Psoas muscle (tissue), 8 donors: Measurements from ENCODE around the gene USF2. TPM values are rescaled to one million over a fixed set of nuclear protein-coding genes. Genes with fewer than 3 reads are reported as not detected.
"Not testable (repeated sequence)": the region's sequence is repeated elsewhere in the genome, so short reads cannot be mapped to it uniquely, and the experiment has no call there.

ENCODE experiments used
- ATAC-seq, 4 donors: fragments of 200-7000 bp; cut with Tn5 transposase; one replicate each; pipeline ENCODE4 v1.9.1; 2020; ENCODE audit warnings: moderate library complexity in 3 of 4, mild to moderate bottlenecking in 2 of 4
- DNase-seq, 2 donors: peaks; one replicate each; pipeline ENCODE4 v3.0.0-alpha.2; 2020
- H3K27ac ChIP-seq: fragments of 200-600 bp; one replicate; pipeline ENCODE4 v1.8.0; 2022
- H3K27me3 ChIP-seq, 3 donors: fragments of 200-600 bp in 1 of 3; one replicate each; pipeline versions ENCODE4 v1.6.1 to v1.8.0; 2013 to 2022; ENCODE audit warnings: low read length in 2 of 3, mild to moderate bottlenecking in 2 of 3, moderate library complexity in 1 of 3; ENCODE audit not compliant: insufficient read depth in 3 of 3
- H3K36me3 ChIP-seq, 2 donors: fragments of 200-600 bp in 1 of 2; one replicate each; pipeline versions ENCODE4 v1.6.1 to v1.8.0; 2013 to 2022; ENCODE audit warnings: low read depth in 1 of 2, mild to moderate bottlenecking in 1 of 2, moderate library complexity in 1 of 2; ENCODE audit not compliant: insufficient read depth in 1 of 2
- H3K4me1 ChIP-seq: fragments of 200-600 bp; one replicate; pipeline ENCODE4 v1.8.0; 2022
- H3K4me3 ChIP-seq: fragments of 200-600 bp; one replicate; pipeline ENCODE4 v1.8.0; 2022; ENCODE audit warnings: mild to moderate bottlenecking
- H3K9me3 ChIP-seq: fragments of 200-600 bp; one replicate; pipeline ENCODE4 v1.8.0; 2022
- CTCF ChIP-seq: fragments of 200-600 bp; IDR thresholded peaks from one replicate; pipeline ENCODE4 v1.8.0; 2022; ENCODE audit warnings: antibody characterized with exemption
- WGBS, 3 donors: extraction: QIAGEN DNeasy Blood & Tissue Kit; methylation state at CpG; one replicate each; pipeline versions ENCODE4 v1.1.6 to v1.1.7; 2013; 5-methylcytosine and 5-hydroxymethylcytosine counted together
- intact Hi-C, 2 donors: fragments of 100-400 bp; cut with DNase I; formaldehyde crosslinking; loops; one replicate each; pipeline versions ENCODE4 v1.11.0 to v1.14.2; 2022
- polyA plus RNA-seq, 3 donors: library from polyadenylated mRNA; stranded (reverse); fragments of 200-250 nt; gene quantifications; one replicate each; pipeline ENCODE4 v1.2.3, GENCODE V29; 2013
- total RNA-seq, 4 donors: library from RNA; stranded (reverse); fragmentation: NEBNext Ultra II Directional in 2 of 4; extraction: Animal tissue kit (Norgen Biotek cat#: 25700) in 2 of 4; gene quantifications; one replicate each; pipeline versions ENCODE4 v1.2.1 to v1.2.4, GENCODE V29; 2021 to 2023
- donor health status: healthy with polysubstance abuse.
- donor health status: DM: no; HTN: no; CAD: no; lungs with moderate emphysema.
- donor health status: Bipolar disorder and iron deficiency.
- donor health status: healthy.
- donor health status: DM: yes; HTN: yes; CAD: no.
- donor health status: DM: no; HTN: no; CAD: no.
- donor health status: DM: no; HTN: no; CAD: no.
- donor health status: DM: yes; HTN: yes; CAD: no.

Gene USF2
- total and polyA plus RNA-seq, 7 donors = 94.4 to 196 (median 179) TPM

- Histone ChIP-seq H3K36me3 (peaks cover 0 to 37% of the 10 kb centered on the region in 2 donors), H3K4me3 (no peak overlapping the region), H3K9me3 (no peaks in the 10 kb centered on the region), H3K27ac (no peak overlapping the region), H3K4me1 (no peaks in the 10 kb centered on the region), H3K27me3 (no peaks in the 10 kb centered on the region)
- WGBS, 3 donors = 62 to 63% (median 62%) methylated on average over 4 of the region's 4 CpGs
- ATAC-seq = no peak
- intact Hi-C loops = no loop called here
- no peak for DNase-seq
- TF ChIP-seq CTCF = no peak
These were observed 12.5 kb downstream of the USF2 start for GRCh38 chr19:35281303-35281702.

- TF ChIP-seq CTCF = no peak
- H3K27me3 ChIP-seq = no peaks in the 10 kb centered on the region
- intact Hi-C loops = no loop called here
- no peak overlapping the region for H3K27ac ChIP-seq
- no peak for DNase-seq
- no peaks in the 10 kb centered on the region for H3K9me3 ChIP-seq
- no peak overlapping the region for H3K4me3 ChIP-seq
- 65 to 74% (median 67%) methylated on average over 16 to 17 of the region's 17 CpGs for WGBS, 3 donors
- ATAC-seq = no peak
- no peaks in the 10 kb centered on the region for H3K4me1 ChIP-seq
- peaks cover 0 to 8% of the 10 kb centered on the region in 2 donors for H3K36me3 ChIP-seq
These were observed 15.7 kb downstream of the USF2 start for GRCh38 chr19:35284153-35285094.

- H3K4me1 ChIP-seq = no peaks in the 10 kb centered on the region
- H3K27ac ChIP-seq = no peak overlapping the region
- TF ChIP-seq CTCF = no peak
- peaks cover 0 to 2% of the 10 kb centered on the region in 2 donors for H3K36me3 ChIP-seq
- no peak overlapping the region for H3K4me3 ChIP-seq
- DNase-seq (no peak), ATAC-seq (no peak)
- WGBS, 3 donors = 14 to 36% (median 31%) methylated on average over 1 of the region's 1 CpG
- no peaks in the 10 kb centered on the region for H3K9me3 ChIP-seq
- no peaks in the 10 kb centered on the region for H3K27me3 ChIP-seq
- intact Hi-C loops = no loop called here
These were observed 16.3 kb downstream of the USF2 start for GRCh38 chr19:35285095-35285449.

- H3K4me3 ChIP-seq, H3K36me3 ChIP-seq, H3K27ac ChIP-seq, DNase-seq, ATAC-seq, H3K27me3 ChIP-seq, H3K9me3 ChIP-seq, intact Hi-C loops, H3K4me1 ChIP-seq: not testable (repeated sequence)
- WGBS, 3 donors = 90 to 91% (median 90%) methylated on average over 3 of the region's 3 CpGs
These were observed 16.7 kb downstream of the USF2 start for GRCh38 chr19:35285465-35285864.

GRCh38 chr19:35286101-35286500 lies 17.3 kb downstream of the USF2 start:
- H3K4me1 ChIP-seq, H3K27me3 ChIP-seq, H3K36me3 ChIP-seq, H3K9me3 ChIP-seq, DNase-seq, H3K27ac ChIP-seq, H3K4me3 ChIP-seq, intact Hi-C loops, ATAC-seq: not testable (repeated sequence)
- 69 to 85% (median 70%) methylated on average over 5 of the region's 5 CpGs for WGBS, 3 donors
